H1 (cell line): ENCODE measurements around the gene TBX5.

Source experiments
- RAD21 ChIP-seq, 2 experiments: IDR thresholded peaks in 1 of 2; conservative IDR thresholded peaks in 1 of 2; 2 replicates each; pipeline ENCODE4 v1.6.1; 2011; ENCODE audit warnings: low read depth in 2 of 2, low read length in 2 of 2, improper control_type of control experiment in 1 of 2, inconsistent platforms in 1 of 2, mild to moderate bottlenecking in 1 of 2, moderate library complexity in 1 of 2
- SIRT6 ChIP-seq: IDR thresholded peaks from one replicate; pipeline ENCODE4 v1.7.1; 2012; ENCODE audit warnings: low read length, inconsistent platforms
- TF ChIP-seq, protein P1 (sequence below): IDR thresholded peaks from 2 replicates; pipeline ENCODE4 v1.6.1; 2012; ENCODE audit warnings: low read length, inconsistent platforms
- TF ChIP-seq, protein P2 (sequence below), 3 experiments: IDR thresholded peaks; 1 replicate in 2 of 3; 2 replicates in 1 of 3; pipeline versions ENCODE4 v1.5.1 to v1.6.1; 2011; ENCODE audit warnings: low read length in 3 of 3, mild to moderate bottlenecking in 3 of 3, inconsistent platforms in 2 of 3, low read depth in 1 of 3, moderate library complexity in 1 of 3; ENCODE audit not compliant: insufficient read depth in 1 of 3; ENCODE audit errors: control extremely low read depth in 1 of 3

GRCh38 chr12:114440270-114441038 is 34.5 kb upstream of the TBX5 start:
- TF ChIP-seq RAD21 (IDR thresholded peaks at IDR 0.05 in 1 of 2, conservative IDR thresholded peaks at IDR 0.05 in 1 of 2; ENCODE audit: low read depth in 2 of 2, low read length in 2 of 2) (no peak), SIRT6 (no peak)
- TF ChIP-seq, protein P1, sequence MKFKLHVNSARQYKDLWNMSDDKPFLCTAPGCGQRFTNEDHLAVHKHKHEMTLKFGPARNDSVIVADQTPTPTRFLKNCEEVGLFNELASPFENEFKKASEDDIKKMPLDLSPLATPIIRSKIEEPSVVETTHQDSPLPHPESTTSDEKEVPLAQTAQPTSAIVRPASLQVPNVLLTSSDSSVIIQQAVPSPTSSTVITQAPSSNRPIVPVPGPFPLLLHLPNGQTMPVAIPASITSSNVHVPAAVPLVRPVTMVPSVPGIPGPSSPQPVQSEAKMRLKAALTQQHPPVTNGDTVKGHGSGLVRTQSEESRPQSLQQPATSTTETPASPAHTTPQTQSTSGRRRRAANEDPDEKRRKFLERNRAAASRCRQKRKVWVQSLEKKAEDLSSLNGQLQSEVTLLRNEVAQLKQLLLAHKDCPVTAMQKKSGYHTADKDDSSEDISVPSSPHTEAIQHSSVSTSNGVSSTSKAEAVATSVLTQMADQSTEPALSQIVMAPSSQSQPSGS, result no peak
- TF ChIP-seq, protein P2, sequence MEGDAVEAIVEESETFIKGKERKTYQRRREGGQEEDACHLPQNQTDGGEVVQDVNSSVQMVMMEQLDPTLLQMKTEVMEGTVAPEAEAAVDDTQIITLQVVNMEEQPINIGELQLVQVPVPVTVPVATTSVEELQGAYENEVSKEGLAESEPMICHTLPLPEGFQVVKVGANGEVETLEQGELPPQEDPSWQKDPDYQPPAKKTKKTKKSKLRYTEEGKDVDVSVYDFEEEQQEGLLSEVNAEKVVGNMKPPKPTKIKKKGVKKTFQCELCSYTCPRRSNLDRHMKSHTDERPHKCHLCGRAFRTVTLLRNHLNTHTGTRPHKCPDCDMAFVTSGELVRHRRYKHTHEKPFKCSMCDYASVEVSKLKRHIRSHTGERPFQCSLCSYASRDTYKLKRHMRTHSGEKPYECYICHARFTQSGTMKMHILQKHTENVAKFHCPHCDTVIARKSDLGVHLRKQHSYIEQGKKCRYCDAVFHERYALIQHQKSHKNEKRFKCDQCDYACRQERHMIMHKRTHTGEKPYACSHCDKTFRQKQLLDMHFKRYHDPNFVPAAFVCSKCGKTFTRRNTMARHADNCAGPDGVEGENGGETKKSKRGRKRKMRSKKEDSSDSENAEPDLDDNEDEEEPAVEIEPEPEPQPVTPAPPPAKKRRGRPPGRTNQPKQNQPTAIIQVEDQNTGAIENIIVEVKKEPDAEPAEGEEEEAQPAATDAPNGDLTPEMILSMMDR (IDR thresholded peaks at IDR 0.05; ENCODE audit: control extremely low read depth in 1 of 3, insufficient read depth in 1 of 3, low read depth in 1 of 3, low read length in 3 of 3), result no peak
